ENCODE results near the gene PAGR1. TPM values are rescaled to one million over a fixed set of nuclear protein-coding genes. Genes with fewer than 3 reads are reported as not detected.

PAGR1 gene
- total and polyA plus RNA-seq, 2 of the 13 experiments (the other 11 are each of a cell fraction or from before 2014, with no cell fraction given), result 9.8 to 66.4 TPM

GRCh38 chr16:29784901-29785500 lies 31.0 kb upstream of the PAGR1 start (continued):
- TF ChIP-seq TIGD3 (CRISPR knock-in tag; IDR thresholded peaks at IDR 0.05; ENCODE audit: borderline replicate concordance) (no peak), PBX3 (CRISPR knock-in tag; IDR thresholded peaks at IDR 0.05; ENCODE audit: borderline replicate concordance) (no peak), ZBTB25 (CRISPR knock-in tag; IDR thresholded peaks at IDR 0.05) (peak; percentile 55), FOXM1 (CRISPR knock-in tag; IDR thresholded peaks at IDR 0.05) (no peak), PITX1 (CRISPR knock-in tag; IDR thresholded peaks at IDR 0.05) (peak; percentile 75), ATF6 (CRISPR knock-in tag; conservative IDR thresholded peaks at IDR 0.05) (no peak), ZNF609 (CRISPR knock-in tag; IDR thresholded peaks at IDR 0.05; ENCODE audit: borderline replicate concordance) (no peak), ZNF709 (CRISPR knock-in tag; IDR thresholded peaks at IDR 0.05) (no peak), ZNF816 (CRISPR knock-in tag; IDR thresholded peaks at IDR 0.05; ENCODE audit: borderline replicate concordance) (no peak), ZBTB39 (CRISPR knock-in tag; IDR thresholded peaks at IDR 0.05) (no peak), KLF11 (CRISPR knock-in tag; IDR thresholded peaks at IDR 0.05) (peak; percentile 32; the same call in 1 of the 2 replicates), KDM3A (CRISPR knock-in tag; IDR thresholded peaks at IDR 0.05; ENCODE audit: low read depth) (peak; percentile 78), ZNF326 (CRISPR knock-in tag; IDR thresholded peaks at IDR 0.05; ENCODE audit: borderline replicate concordance) (no peak), DR1 (CRISPR knock-in tag; IDR thresholded peaks at IDR 0.05) (no peak)

Data from HepG2 (cell line).